Stomach (tissue), 9 donors: ENCODE measurements around the gene SLC26A1. TPM values are rescaled to one million over a fixed set of nuclear protein-coding genes. Genes with fewer than 3 reads are reported as not detected.

Experiments used
- DNase-seq, 2 donors: peaks; one replicate each; pipeline versions ENCODE4 v3.0.0 to v3.0.0-alpha.2; 2013 to 2019
- H3K27ac ChIP-seq, 5 donors: fragments of 200-600 bp in 4 of 5; sonication (generic) in 4 of 5; one replicate each; pipeline ENCODE4 v1.5.1; 2013 to 2019; ENCODE audit warnings: mild to moderate bottlenecking in 1 of 5, moderate library complexity in 1 of 5
- H3K27me3 ChIP-seq, 3 donors: fragments of 200-600 bp; sonication (generic); one replicate each; pipeline ENCODE4 v1.5.1; 2017 to 2019; ENCODE audit warnings: mixed run types in 1 of 3
- H3K36me3 ChIP-seq, 4 donors: fragments of 200-600 bp; sonication (generic); 1 replicate in 3 of 4; 2 replicates in 1 of 4; pipeline ENCODE4 v1.5.1; 2016 to 2019
- H3K4me1 ChIP-seq, 4 donors: fragments of 200-600 bp; sonication (generic); one replicate each; pipeline ENCODE4 v1.5.1; 2016 to 2019
- H3K4me3 ChIP-seq, 4 donors: fragments of 200-600 bp; sonication (generic) in 3 of 4; one replicate each; pipeline ENCODE4 v1.5.1; 2016 to 2019; ENCODE audit warnings: mild to moderate bottlenecking in 1 of 4
- H3K9me3 ChIP-seq, 4 donors: fragments of 200-600 bp; sonication (generic); one replicate each; pipeline ENCODE4 v1.5.1; 2016 to 2019
- EP300 ChIP-seq: sonication (generic); formaldehyde crosslinking; IDR thresholded peaks from one replicate; pipeline ENCODE4 v1.6.1; 2017; ENCODE audit warnings: antibody characterized with exemption
- POLR2A ChIP-seq, 4 donors: fragments of 450-650 bp; IDR thresholded peaks; one replicate each; pipeline ENCODE4 v1.6.1; 2016; ENCODE audit warnings: antibody characterized with exemption in 4 of 4, control low read depth in 2 of 4, mild to moderate bottlenecking in 1 of 4, moderate library complexity in 1 of 4
- POLR2AphosphoS5 ChIP-seq, 3 donors: sonication (generic); formaldehyde crosslinking; IDR thresholded peaks; one replicate each; pipeline ENCODE4 v1.6.1; 2016; ENCODE audit warnings: antibody characterized with exemption in 3 of 3
- whole genome bisulfite sequencing, 5 donors: extraction: QIAGEN DNeasy Blood & Tissue Kit in 3 of 5; methylation state at CpG; one replicate each; pipeline versions ENCODE4 v1.1.5 to v1.1.7; 2013 to 2018; 5-methylcytosine and 5-hydroxymethylcytosine counted together
- intact Hi-C: fragments of 100-400 bp; cut with DNase I; formaldehyde crosslinking; loops from one replicate; pipeline ENCODE4 v1.15.1; 2023; ENCODE audit warnings: low total_unique reads
- polyA plus RNA-seq, 3 donors: library from polyadenylated mRNA; stranded (reverse); fragments of 200-250 nt; gene quantifications; one replicate each; pipeline ENCODE4 v1.2.3, GENCODE V29; 2013
- total RNA-seq, 5 donors: library from RNA; depleted of rRNA; stranded (reverse); fragments of >200 nt; gene quantifications; one replicate each; pipeline versions ENCODE4 v1.1.0 to v1.2.3, GENCODE V29; 2014 to 2016
- TF ChIP-seq, protein P1 (sequence below), 7 experiments: fragments of 450-650 bp in 4 of 7; fragments of 200-600 bp in 3 of 7; sonication (generic) in 3 of 7; IDR thresholded peaks; one replicate each; pipeline ENCODE4 v1.5.1; 2016 to 2019; ENCODE audit warnings: antibody characterized with exemption in 7 of 7, control low read depth in 2 of 7, mild to moderate bottlenecking in 1 of 7
- donor health status: healthy with polysubstance abuse.
- donor health status: Bipolar disorder and iron deficiency.
- donor health status: healthy.

SLC26A1 gene
- total and polyA plus RNA-seq, 8 donors, result 0.18 to 8.9 (median 3.5) TPM; not detected in 3

- Histone ChIP-seq H3K27ac (no peak overlapping the region), H3K4me1 (peaks cover 0 to 25% (median 4%) of the 10 kb centered on the region in 4 donors), H3K36me3 (peaks cover 9 to 42% (median 33%) of the 10 kb centered on the region in 4 donors), H3K4me3 (no peak overlapping the region), H3K27me3 (no peaks in the 10 kb centered on the region), H3K9me3 (no peaks in the 10 kb centered on the region)
- intact Hi-C loops, result no loop called here
- TF ChIP-seq, protein P1, sequence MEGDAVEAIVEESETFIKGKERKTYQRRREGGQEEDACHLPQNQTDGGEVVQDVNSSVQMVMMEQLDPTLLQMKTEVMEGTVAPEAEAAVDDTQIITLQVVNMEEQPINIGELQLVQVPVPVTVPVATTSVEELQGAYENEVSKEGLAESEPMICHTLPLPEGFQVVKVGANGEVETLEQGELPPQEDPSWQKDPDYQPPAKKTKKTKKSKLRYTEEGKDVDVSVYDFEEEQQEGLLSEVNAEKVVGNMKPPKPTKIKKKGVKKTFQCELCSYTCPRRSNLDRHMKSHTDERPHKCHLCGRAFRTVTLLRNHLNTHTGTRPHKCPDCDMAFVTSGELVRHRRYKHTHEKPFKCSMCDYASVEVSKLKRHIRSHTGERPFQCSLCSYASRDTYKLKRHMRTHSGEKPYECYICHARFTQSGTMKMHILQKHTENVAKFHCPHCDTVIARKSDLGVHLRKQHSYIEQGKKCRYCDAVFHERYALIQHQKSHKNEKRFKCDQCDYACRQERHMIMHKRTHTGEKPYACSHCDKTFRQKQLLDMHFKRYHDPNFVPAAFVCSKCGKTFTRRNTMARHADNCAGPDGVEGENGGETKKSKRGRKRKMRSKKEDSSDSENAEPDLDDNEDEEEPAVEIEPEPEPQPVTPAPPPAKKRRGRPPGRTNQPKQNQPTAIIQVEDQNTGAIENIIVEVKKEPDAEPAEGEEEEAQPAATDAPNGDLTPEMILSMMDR (IDR thresholded peaks at IDR 0.05), result no peak
- no peak for TF ChIP-seq EP300
- no peak for TF ChIP-seq POLR2A (IDR thresholded peaks at IDR 0.05)
- no peak for TF ChIP-seq POLR2AphosphoS5 (IDR thresholded peaks at IDR 0.05)
- 91 to 94% (median 93%) methylated on average over 17 to 20 of the region's 20 CpGs for WGBS, 5 donors
- no peak for DNase-seq
These were observed 43.5 kb downstream of the SLC26A1 start for GRCh38 chr4:949656-950055.

DNA sequence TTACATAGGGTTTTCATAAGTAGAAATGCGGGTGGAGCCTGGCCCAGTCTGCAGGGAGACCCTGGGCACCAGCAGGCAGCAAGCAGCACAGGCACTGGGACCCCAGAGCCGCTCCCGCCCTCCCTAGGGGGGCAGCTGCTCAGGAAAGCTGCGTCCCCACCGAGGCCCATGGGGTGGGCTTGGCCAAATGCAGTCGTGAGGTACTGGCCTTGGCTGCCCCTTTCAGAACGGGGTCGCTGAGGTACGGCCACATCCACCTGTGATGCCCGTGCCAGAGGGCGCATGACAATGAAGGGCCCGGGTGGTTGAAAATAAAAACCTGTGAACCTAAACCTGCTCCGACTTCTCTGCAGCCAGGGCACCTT, 44.3 kb downstream of the SLC26A1 start:
- TF ChIP-seq, protein P1 (IDR thresholded peaks at IDR 0.05), result no peak
- no peak for TF ChIP-seq POLR2AphosphoS5 (IDR thresholded peaks at IDR 0.05)
- no peak for TF ChIP-seq POLR2A (IDR thresholded peaks at IDR 0.05)
- TF ChIP-seq EP300, result no peak
- intact Hi-C loops, result no loop called here

DNA sequence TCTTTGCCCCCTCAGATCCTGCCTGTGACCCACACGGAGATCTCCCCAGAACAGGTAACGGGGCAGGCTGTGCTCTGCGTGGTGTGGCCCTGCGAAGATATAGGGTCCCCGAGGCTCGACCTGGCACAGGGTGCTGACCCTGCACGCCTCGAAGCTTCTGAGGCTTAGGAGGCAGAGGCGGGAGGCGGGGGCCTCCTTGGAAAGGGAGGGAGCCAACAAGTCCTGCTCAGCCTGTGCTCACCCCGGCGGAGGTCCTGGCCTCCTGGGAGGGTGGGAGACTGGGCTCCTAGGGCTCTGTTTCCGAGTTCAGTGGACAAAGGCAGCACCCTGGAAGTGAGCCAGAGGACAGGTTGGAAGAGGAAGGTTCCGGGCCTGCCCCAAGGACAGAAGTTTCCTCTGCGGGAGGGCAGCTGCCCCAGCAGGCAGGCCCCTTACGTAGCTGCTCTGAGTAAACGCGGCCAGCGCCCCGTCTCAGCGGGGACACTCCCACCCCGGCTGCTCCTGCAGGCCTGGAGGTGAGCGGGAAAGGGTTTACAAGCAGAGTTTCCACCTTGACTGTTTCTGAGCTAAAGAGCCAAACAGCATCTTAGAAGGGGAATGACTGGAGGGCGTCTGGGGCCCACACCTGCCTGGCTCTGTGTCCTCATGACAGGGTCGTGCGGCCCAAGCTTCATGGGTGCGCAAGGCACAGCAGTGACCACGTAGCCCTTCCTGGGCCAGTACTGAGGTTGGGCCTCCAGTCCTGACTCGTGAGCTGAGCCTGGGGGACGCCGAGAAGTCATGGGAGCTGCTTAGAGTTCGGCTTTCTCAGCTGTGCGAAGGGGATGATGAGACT, 44.9 kb downstream of the SLC26A1 start:
- Histone ChIP-seq H3K4me3 (no peak overlapping the region), H3K36me3 (peaks cover 9 to 39% (median 30%) of the 10 kb centered on the region in 4 donors), H3K4me1 (peaks cover 0 to 25% (median 4%) of the 10 kb centered on the region in 4 donors), H3K9me3 (no peaks in the 10 kb centered on the region), H3K27ac (no peak overlapping the region), H3K27me3 (no peaks in the 10 kb centered on the region)
- TF ChIP-seq POLR2A (IDR thresholded peaks at IDR 0.05) (no peak), POLR2AphosphoS5 (IDR thresholded peaks at IDR 0.05) (no peak), EP300 (no peak)
- TF ChIP-seq, protein P1 (IDR thresholded peaks at IDR 0.05), result no peak
- 61 to 84% (median 70%) methylated on average over 23 to 33 of the region's 33 CpGs for WGBS, 5 donors
- intact Hi-C loops, result no loop called here
- DNase-seq, result peak; percentile 47 to 74

More for the DNA sequence above, 44.3 kb downstream of the SLC26A1 start:
- Histone ChIP-seq H3K27ac (no peak overlapping the region), H3K4me1 (peaks cover 0 to 25% (median 4%) of the 10 kb centered on the region in 4 donors), H3K27me3 (no peaks in the 10 kb centered on the region), H3K4me3 (no peak overlapping the region), H3K36me3 (peaks cover 9 to 39% (median 29%) of the 10 kb centered on the region in 4 donors), H3K9me3 (no peaks in the 10 kb centered on the region)
- no peak for DNase-seq
- WGBS, 5 donors, result 90 to 97% (median 92%) methylated on average over 13 of the region's 13 CpGs

GRCh38 chr4:947491-947971, 45.7 kb downstream of the SLC26A1 start:
- H3K4me3 ChIP-seq, result no peak overlapping the region
- intact Hi-C loops, result no loop called here
- H3K27me3 ChIP-seq, result no peaks in the 10 kb centered on the region
- H3K27ac ChIP-seq, result no peak overlapping the region
- peaks cover 0 to 25% (median 4%) of the 10 kb centered on the region in 4 donors for H3K4me1 ChIP-seq
- peaks cover 9 to 35% (median 24%) of the 10 kb centered on the region in 4 donors for H3K36me3 ChIP-seq
- H3K9me3 ChIP-seq, result no peaks in the 10 kb centered on the region
- WGBS, 5 donors, result 91 to 100% (median 94%) methylated on average over 9 to 19 of the region's 19 CpGs
- DNase-seq, result peak in 1 of 2 donors; percentile 3
- TF ChIP-seq, protein P1 (IDR thresholded peaks at IDR 0.05), result no peak
- no peak for TF ChIP-seq POLR2A (IDR thresholded peaks at IDR 0.05)
- TF ChIP-seq EP300, result no peak
- TF ChIP-seq POLR2AphosphoS5 (IDR thresholded peaks at IDR 0.05), result no peak
